Activated CD4-positive, alpha-beta T cell treated with anti-CD3 and anti-CD28 coated beads for 48 hours (primary cell): ENCODE measurements around the gene CATSPERD.
A peak's percentile ranks its signal among the peaks of the same experiment; 100 is the strongest.
"Not testable (repeated sequence)": the region's sequence is repeated elsewhere in the genome, so short reads cannot be mapped to it uniquely, and the experiment has no call there.

Experiments used
- DNase-seq: peaks from one replicate; pipeline ENCODE4 v3.0.0-alpha.2; 2020

Gene CATSPERD

DNA sequence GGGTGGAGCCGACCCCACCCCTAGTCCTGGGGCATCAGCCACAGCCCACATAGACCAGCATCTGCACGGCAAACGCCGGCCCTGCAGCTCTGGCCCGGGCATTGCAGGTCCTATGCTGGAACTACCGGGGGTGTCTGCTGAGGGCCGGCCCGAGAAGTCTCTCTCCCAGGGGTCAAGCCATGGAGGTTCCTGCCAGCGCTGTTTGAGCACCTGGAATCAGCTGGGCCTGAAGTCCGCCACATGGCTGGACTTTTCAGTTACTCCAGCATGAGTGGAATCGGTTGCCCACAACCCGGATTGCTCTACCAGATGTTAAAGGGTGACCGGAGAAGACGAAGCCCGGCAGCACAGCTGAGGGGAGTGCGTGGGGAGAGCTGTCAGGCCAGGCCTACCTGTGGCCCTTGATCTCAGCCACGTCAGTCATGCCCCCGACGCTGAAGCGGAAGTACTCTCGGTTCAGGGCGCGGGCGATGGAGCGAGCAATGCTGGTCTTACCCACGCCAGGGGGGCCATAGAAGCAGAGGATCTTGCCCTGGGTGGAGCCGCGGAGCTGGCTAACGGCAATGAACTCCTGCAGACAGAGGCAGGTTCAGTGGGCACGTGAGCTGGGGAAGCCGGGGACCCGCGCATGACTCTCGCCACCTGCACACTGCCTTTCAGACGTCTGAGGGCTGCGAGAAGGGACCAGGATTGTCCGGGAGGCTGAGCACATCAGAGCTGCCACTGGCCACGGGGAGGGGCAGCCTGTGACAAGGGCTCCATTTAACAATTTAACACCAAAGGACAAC is 21.6 kb upstream of the CATSPERD start:
- no peak for DNase-seq

DNA sequence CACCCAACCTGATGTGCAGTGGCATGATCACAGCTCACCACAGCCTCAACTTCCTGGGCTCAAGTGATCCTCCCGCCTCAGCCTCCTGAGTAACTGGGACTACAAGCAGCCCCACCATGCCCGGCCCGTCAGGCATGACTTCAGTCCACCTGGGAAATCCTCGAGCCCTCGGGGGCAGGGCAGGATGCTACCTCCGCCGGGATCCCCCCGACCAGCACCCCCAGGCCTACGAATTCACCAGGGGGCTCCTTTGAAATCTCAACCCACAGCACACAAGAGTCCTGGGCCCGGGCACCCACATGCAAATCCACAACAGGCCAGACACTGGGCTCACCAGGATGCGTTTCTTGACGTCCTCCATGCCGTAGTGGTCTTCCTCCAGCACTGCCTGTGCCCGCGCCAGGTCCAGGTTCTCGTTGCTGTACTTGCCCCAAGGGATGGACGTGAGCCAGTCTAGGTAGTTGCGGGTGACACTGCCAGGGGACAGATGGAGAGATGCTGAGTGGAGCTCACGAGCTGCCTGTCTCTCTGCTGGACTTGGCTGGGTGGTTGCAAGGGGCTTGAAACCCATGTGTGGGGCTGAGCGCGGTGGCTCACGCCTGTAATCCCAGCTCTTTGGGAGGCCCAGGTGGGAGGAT is 19.9 kb upstream of the CATSPERD start:
- no peak for DNase-seq

GRCh38 chr19:5702053-5702410 is 18.4 kb upstream of the CATSPERD start:
- DNase-seq, result not testable (repeated sequence)

GRCh38 chr19:5703819-5704818 is 16.3 kb upstream of the CATSPERD start:
- no peak for DNase-seq

DNA sequence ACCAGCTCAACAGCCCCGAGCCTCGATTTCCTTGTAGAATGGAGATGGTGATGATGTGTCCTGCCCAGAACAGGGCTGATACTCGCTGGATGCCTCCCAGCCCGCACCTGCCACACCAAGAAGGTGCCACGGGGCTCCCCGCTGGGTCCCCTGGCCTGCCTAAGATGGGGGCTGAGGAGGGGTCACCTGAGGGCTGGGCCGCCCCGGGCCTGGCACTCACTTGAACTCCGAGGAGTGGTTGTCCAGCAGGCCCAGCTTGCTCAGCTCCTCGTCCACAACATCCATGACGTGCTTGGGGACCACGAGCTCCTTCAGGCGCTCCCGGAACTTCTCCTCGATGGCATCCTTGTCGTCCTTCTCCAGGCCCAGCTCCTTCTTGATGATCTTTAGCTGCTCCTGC is 14.9 kb upstream of the CATSPERD start:
- DNase-seq, result no peak

- DNase-seq, result no peak
Observed at GRCh38 chr19:5706876-5707573, 13.4 kb upstream of the CATSPERD start.

- DNase-seq, result no peak
Observed at GRCh38 chr19:5707576-5708575, 12.6 kb upstream of the CATSPERD start.

- DNase-seq, result no peak
Observed at GRCh38 chr19:5711025-5711424, 9.4 kb upstream of the CATSPERD start.

DNA sequence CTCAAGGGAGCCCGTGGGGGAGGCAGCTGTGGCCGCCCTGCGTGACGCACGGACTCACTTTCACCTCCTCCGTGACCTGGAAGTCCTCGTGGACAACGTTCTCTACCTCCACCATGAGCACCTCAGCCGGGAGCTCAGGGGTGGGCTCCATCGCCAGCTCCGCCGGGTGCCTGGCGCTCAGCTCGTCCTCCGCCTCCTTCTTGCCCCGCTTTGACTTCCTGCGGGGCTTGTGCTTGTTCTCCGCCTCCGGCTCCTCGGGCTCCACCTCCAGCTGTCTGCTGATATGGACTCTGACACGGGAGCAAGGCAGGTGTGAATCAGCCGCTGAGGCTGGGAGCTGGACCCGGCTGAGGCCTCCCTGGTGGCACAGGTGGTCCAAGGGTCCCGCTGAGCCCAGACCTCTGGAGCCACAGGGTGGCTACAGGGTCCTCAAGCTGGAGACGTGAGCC is 8.7 kb upstream of the CATSPERD start:
- DNase-seq, result no peak

DNA sequence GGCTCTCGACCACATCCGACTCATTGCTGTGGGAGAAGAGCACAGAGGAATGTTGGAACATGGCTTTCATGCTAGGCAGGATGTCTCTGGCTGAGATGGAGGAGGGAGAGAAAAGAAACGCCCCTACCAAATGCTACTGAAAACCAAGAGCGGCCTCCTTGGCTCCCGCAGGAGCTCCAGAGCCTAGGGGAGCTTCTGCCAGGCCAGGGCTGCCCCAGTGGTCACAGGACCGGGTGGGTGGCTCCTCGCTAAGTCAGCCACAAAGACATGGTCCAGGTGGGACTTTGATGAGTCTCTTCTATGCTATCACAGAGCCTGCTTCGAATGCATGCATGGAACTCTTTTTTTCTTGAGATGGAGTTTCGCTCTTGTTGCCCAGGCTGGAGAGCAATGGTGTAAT is 7.2 kb upstream of the CATSPERD start:
- DNase-seq, result no peak

GRCh38 chr19:5714816-5715215 is 5.6 kb upstream of the CATSPERD start:
- no peak for DNase-seq

DNA sequence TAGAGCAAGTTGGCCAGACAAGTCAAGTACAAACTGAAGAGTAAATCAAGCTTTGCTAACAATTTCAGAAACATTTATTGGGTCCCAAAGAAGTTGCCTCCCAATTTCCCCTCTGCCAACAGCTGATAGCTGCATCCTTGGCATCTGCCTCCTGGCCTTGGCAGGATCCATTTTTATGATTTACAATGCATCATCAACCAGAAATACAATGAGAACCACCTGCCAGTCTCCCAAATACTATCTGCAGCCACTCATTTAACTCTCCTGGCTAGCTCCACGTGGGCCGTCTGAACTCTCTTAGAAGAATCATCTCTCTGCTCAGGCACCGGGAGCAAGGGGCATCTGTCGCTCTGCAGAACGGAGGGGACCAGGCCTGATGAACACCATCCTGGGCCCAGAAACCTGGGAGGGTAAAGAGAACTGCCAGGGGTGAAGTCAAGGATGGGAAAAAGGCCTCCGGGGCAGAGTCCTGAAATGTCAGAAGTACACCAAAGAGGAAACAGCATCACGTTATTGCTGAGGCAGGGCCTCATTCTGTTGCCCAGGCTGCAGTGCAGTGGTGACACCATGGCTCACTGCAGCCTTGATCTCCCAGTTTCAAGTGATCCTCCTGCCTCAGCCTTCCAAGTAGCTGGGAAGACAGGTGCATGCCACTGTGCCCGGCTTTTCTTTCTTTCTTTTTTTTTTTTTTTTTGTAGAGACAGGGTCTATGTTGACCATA is 3.1 kb upstream of the CATSPERD start:
- DNase-seq, result no peak

DNA sequence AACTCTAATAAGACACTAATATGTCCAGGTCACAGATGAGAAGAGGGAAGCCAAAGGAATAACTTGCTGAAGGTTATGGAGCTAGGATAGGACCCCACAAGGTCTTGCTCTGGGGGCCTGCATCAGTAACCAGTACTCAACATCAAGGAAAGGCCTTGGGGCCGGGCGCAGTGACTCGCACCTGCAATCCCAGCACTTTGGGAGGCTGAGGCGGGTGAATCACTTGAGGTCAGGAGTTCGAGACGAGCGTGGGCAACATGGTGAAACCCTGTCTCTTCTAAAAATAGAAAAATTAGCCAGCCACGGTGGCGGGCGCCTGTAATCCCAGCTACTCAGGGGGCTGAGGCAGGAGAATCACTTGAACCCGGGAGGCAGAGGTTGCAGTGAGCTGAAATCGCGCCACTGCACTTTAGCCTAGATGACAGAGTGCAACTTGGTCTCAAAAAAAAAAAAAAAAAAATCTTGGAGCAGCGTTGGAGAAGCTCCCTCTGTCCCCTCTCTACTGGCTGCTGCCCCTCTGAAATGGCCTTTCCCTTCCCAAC is 2.3 kb upstream of the CATSPERD start:
- peak; percentile 84 for DNase-seq

DNA sequence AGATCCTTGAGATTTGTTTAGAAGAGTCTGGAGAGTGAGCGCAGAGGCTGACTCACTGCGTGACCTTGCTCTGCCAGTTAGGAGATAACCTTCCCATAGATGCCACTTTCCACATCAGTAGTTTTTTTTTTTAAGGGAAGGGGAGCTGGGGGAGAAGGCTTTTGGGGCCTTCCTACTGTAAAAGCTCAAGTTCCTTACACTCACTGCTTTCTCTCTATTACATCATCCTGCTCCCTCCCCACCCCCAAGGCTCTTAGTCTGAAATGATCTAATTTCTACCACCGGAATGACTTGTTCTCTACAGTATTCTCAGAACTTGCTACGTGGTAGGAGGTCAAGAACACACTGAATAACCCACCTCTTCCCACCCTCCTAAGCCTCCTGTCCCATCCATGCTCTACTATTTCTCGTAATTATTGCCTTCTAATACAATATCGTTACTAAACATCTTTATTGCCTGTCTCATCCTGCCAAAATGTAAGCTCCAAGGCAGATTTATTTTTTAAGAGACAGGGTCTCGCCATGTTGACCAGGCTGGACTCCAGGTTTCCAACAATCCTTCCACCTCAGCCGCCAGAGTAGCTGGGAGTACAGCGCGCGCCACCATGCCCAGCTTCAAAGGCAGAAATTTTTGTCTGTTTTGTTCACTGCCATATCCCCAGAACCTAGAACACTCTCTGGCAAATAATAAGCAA is 1.7 kb upstream of the CATSPERD start:
- DNase-seq, result peak; percentile 78

- peak; percentile 57 for DNase-seq
Observed at GRCh38 chr19:5719274-5719960, 1.0 kb upstream of the CATSPERD start.

GRCh38 chr19:5727453-5728050 is 7.1 kb downstream of the CATSPERD start:
- DNase-seq, result no peak

DNA sequence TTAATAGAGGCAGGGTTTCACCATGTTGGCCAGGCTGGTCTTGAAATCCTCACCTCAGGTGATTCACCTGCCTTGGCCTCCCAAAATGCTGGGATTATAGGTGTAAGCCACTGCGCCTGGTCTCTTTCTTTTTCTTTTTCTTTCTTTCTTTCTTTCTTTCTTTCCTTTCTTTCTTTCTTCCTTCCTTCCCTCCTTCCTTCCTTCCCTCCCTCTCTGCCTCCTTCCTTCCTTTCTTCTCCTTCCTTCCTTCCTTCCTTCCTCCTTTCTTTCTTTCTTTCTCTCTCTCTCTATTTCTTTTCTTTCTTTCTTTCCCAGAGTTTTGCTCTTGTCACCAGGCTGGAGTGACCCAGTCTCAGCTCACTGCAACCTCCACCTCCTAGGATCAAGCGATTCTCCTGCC is 12.7 kb downstream of the CATSPERD start:
- not testable (repeated sequence) for DNase-seq

- DNase-seq, result no peak
Observed at GRCh38 chr19:5738423-5738822, 18.0 kb downstream of the CATSPERD start.

DNA sequence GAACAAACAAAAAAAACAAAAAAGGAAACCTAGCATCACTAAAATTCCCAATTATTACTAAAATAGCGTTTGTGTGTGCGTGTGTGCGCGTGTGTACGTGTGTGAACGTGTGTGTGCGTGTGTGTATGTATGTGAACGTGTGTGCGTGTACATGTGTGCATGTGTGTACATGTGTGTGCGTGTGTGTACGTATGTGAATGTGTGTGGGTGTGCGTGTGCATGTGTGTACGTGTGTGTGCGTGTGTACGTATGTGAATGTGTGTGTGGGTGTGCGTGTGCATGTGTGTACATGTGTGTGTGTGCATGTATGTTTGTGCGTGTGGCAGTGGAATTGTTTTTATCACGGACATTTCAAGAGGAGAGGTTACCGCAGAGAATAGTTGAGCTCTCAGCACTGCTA is 21.6 kb downstream of the CATSPERD start:
- no peak for DNase-seq
